Measurements from ENCODE around the gene CGB5. TPM values are rescaled to one million over a fixed set of nuclear protein-coding genes. Genes with fewer than 3 reads are reported as not detected.
"Not testable (repeated sequence)": the region's sequence is repeated elsewhere in the genome, so short reads cannot be mapped to it uniquely, and the experiment has no call there.

CGB5 gene
- polyA plus RNA-seq, 1 of the 3 experiments (the other 2 are of a cell fraction): 0.16 TPM

- TF ChIP-seq YY1 (IDR thresholded peaks at IDR 0.05; ENCODE audit: low read depth) (no peak), USF1 (IDR thresholded peaks at IDR 0.05; ENCODE audit: borderline replicate concordance, low read depth) (no peak), TCF12 (IDR thresholded peaks at IDR 0.05) (no peak), PBX3 (IDR thresholded peaks at IDR 0.05) (no peak), FOSL2 (IDR thresholded peaks at IDR 0.05; ENCODE audit: borderline replicate concordance, low read depth) (no peak)
- TF ChIP-seq, protein P1, sequence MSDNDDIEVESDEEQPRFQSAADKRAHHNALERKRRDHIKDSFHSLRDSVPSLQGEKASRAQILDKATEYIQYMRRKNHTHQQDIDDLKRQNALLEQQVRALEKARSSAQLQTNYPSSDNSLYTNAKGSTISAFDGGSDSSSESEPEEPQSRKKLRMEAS (IDR thresholded peaks at IDR 0.05; ENCODE audit: low read depth): peak; percentile 71; the same call in 1 of the 2 replicates
Observed at GRCh38 chr19:49056101-49056901, 12.7 kb downstream of the CGB5 start (continued).

GRCh38 chr19:49056902-49057596 is 13.4 kb downstream of the CGB5 start:
- Histone ChIP-seq H3K4me3 (ENCODE audit: low read depth in 2 of 2, low read length in 1 of 2) (peak overlapping the region; percentile 55 to 71), H3K4me1 (ENCODE audit: control insufficient read depth in 1 of 2, insufficient read depth in 2 of 2, low read depth in 1 of 2, low read length in 1 of 2) (peaks cover 0 to 15% of the 10 kb centered on the region in 2 experiments; a peak in 2 of 4 replicates), H2AFZ (ENCODE audit: low read depth) (0 out of 2 replicates have a peak overlapping the region, but pooled peaks have one; percentile 65), H3K4me2 (peak overlapping the region; percentile 93), H3K79me2 (ENCODE audit: insufficient read depth) (peaks cover 54% of the 10 kb centered on the region), H3F3A (replicated peaks; ENCODE audit: insufficient read depth) (peaks cover 12% of the 10 kb centered on the region), H3K9ac (peak overlapping the region; percentile 62; the same call in 1 of the 2 replicates)
- POLR2A ChIA-PET; H3K36me3 ChIP-seq (replicated peaks in 1 of 2; ENCODE audit: control insufficient read depth in 1 of 2, insufficient read depth in 2 of 2, low read length in 1 of 2); H3K9me2 ChIP-seq; DNase-seq; H4K20me1 ChIP-seq (ENCODE audit: insufficient read depth); H3K27ac ChIP-seq (ENCODE audit: low read depth in 2 of 2, low read length in 1 of 2); H3K9me3 ChIP-seq; H3K27me3 ChIP-seq (ENCODE audit: insufficient read depth): not testable (repeated sequence)
- 39% methylated on average over 24 of the region's 34 CpGs for WGBS (ENCODE audit: low lambda C conversion rate)
- CTCF ChIA-PET: interaction anchor here (0.6 to 3.2 kb wide), 8 partner anchors 11 to 387 kb away, joined by 3 to 13 read pairs (median 4); no protein-coding TSS in a partner anchor

DNA sequence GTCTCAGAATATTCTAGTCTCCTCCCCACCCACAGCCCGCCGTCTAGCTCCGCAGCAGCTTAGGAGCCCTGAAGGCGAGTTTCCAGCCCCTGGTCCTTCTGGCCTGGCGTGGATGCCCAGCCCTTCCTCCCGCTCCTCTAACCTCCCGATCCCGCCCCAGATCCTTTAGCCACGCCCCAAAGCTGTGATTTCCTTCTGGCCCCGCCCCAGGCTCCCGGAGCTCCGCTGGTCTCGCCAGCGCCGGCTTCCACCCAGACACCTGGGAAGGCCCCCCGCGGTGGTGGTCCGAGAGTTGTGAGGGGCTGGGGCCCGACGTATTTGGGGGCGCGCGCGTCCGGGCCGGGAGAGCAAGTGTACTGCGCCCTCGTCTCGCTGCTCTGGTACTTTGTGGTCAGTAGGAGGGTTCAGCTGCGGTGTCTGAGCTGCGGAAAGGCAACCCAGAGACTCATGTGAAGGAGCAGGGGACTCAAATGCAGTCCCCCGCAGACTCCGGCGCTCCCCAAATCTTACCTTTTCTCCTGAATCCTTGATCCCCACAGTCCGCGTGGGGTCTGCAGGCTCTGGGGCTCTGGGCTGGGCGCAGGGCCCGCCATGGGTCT is 14.1 kb downstream of the CGB5 start, which contains the start of gene CGB7:
Gene CGB7 (minus strand): TSS at position 114 of the 599 bp plus-strand sequence. CDS start 2,374 bp downstream, outside the sequence.
- peaks cover 9% of the 10 kb centered on the region for H3F3A ChIP-seq (replicated peaks; ENCODE audit: insufficient read depth)
- H2AFZ ChIP-seq (ENCODE audit: low read depth): peak within 1 kb of the TSS; percentile 65; the same call in 1 of the 2 replicates
- no peaks in the 10 kb centered on the region for H3K9me2 ChIP-seq
- peak within 1 kb of the TSS; percentile 62; the same call in 1 of the 2 replicates for H3K9ac ChIP-seq
- H3K4me2 ChIP-seq: peak within 1 kb of the TSS; percentile 93
- no peaks in the 10 kb centered on the region for H4K20me1 ChIP-seq (ENCODE audit: insufficient read depth)
- peak; percentile 87 for DNase-seq
- WGBS (ENCODE audit: low lambda C conversion rate): 21% methylated on average over 15 of the region's 38 CpGs
- no peak within 1 kb of the TSS for H3K27ac ChIP-seq (ENCODE audit: low read depth in 2 of 2, low read length in 1 of 2)
- peaks cover 59% of the 10 kb centered on the region for H3K79me2 ChIP-seq (ENCODE audit: insufficient read depth)
- H3K36me3 ChIP-seq (replicated peaks in 1 of 2; ENCODE audit: control insufficient read depth in 1 of 2, insufficient read depth in 2 of 2, low read length in 1 of 2): no peaks in the 10 kb centered on the region
- H3K4me1 ChIP-seq (ENCODE audit: control insufficient read depth in 1 of 2, insufficient read depth in 2 of 2, low read depth in 1 of 2, low read length in 1 of 2): peaks cover 0 to 15% of the 10 kb centered on the region in 2 experiments; a peak in 2 of 4 replicates
- H3K9me3 ChIP-seq: no peaks in the 10 kb centered on the region
- ChIA-PET POLR2A (no interaction called here), CTCF (interaction anchor here (0.6 to 3.2 kb wide), 12 partner anchors 10 to 386 kb away, joined by 3 to 13 read pairs (median 4); no protein-coding TSS in a partner anchor)
- H3K4me3 ChIP-seq (ENCODE audit: low read depth in 2 of 2, low read length in 1 of 2): peak within 1 kb of the TSS; percentile 55 to 71
- no peaks in the 10 kb centered on the region for H3K27me3 ChIP-seq (ENCODE audit: insufficient read depth)
- no peak for TF ChIP-seq GATA2 (CRISPR knock-in tag; IDR thresholded peaks at IDR 0.05)
- TF ChIP-seq JUND (IDR thresholded peaks at IDR 0.05): no peak
- TF ChIP-seq POLR2AphosphoS5 (IDR thresholded peaks at IDR 0.05; ENCODE audit: low read depth, low read length): no peak
- TF ChIP-seq NFIC (IDR thresholded peaks at IDR 0.05; ENCODE audit: borderline replicate concordance): no peak
- no peak for TF ChIP-seq SMC3 (IDR thresholded peaks at IDR 0.05; ENCODE audit: low read depth, low read length)
- no peak for TF ChIP-seq RXRA (IDR thresholded peaks at IDR 0.05; ENCODE audit: borderline replicate concordance, low read depth)
- no peak for TF ChIP-seq CHD2 (IDR thresholded peaks at IDR 0.05; ENCODE audit: low read length, partially characterized antibody)
- no peak for TF ChIP-seq RFX5 (IDR thresholded peaks at IDR 0.05; ENCODE audit: low read length)
- no peak for TF ChIP-seq MEF2A (IDR thresholded peaks at IDR 0.05; ENCODE audit: borderline replicate concordance, low read depth)
- TF ChIP-seq RAD21 (IDR thresholded peaks at IDR 0.05; ENCODE audit: low read length): no peak
- no peak for TF ChIP-seq TEAD4 (IDR thresholded peaks at IDR 0.05; ENCODE audit: borderline replicate concordance, insufficient read depth)
- TF ChIP-seq GABPA (IDR thresholded peaks at IDR 0.05; ENCODE audit: low read depth): no peak
- TF ChIP-seq, protein P1 (IDR thresholded peaks at IDR 0.05; ENCODE audit: low read depth): no peak

All from SK-N-SH (cell line).